HEK293 (cell line): Measurements from ENCODE around the gene TMEM140.

Experiments
- CTCF ChIA-PET: fragments of 350-600 bp; formaldehyde crosslinking; extraction: SDS; loops from one replicate; lab custom pipeline; 2021; ENCODE audit warnings: antibody characterized with exemption; lab: Yijun Ruan, JAX
- POLR2A ChIA-PET: fragments of 300-600 bp; formaldehyde crosslinking; extraction: SDS; loops from one replicate; lab custom pipeline; 2020; ENCODE audit warnings: antibody characterized with exemption, inconsistent platforms; lab: Yijun Ruan, JAX
- H3K27ac ChIP-seq: fragments of 200-500 bp; sonication (Bioruptor generic); 2 replicates; pipeline ENCODE4 v1.5.1; 2014; ENCODE audit warnings: low read depth, low read length, control low read depth, inconsistent platforms; ENCODE audit errors: extremely low read depth
- H3K36me3 ChIP-seq, 2 experiments: fragments of 200-500 bp in 1 of 2; sonication (Bioruptor generic) in 1 of 2; 1 replicate in 1 of 2; 2 replicates in 1 of 2; pipeline ENCODE4 v1.5.1; 2014 to 2017; ENCODE audit warnings: inconsistent platforms in 2 of 2, low read length in 2 of 2; ENCODE audit not compliant: control insufficient read depth in 2 of 2, insufficient read depth in 1 of 2
- H3K4me1 ChIP-seq: fragments of 200-500 bp; sonication (Bioruptor generic); 2 replicates; pipeline ENCODE4 v1.5.1; 2014; ENCODE audit warnings: mild to moderate bottlenecking, low read length, inconsistent platforms; ENCODE audit not compliant: control insufficient read depth, insufficient read depth
- H3K4me3 ChIP-seq: 2 replicates; pipeline ENCODE4 v1.5.1; 2011; ENCODE audit warnings: low read depth, mild to moderate bottlenecking, control low read depth, low read length, moderate library complexity
- H3K9me3 ChIP-seq: fragments of 200-500 bp; sonication (Bioruptor generic); 2 replicates; pipeline ENCODE4 v1.5.1; 2014; ENCODE audit warnings: low read depth, low read length, inconsistent platforms; ENCODE audit not compliant: control insufficient read depth, insufficient read depth
- BCL6B ChIP-seq: fragments of 450-650 bp; formaldehyde crosslinking; IDR thresholded peaks from 2 replicates; pipeline ENCODE4 v1.5.1; 2017; ENCODE audit warnings: missing biosample characterization, missing genetic modification characterization
- GLI2 ChIP-seq: fragments of 450-650 bp; formaldehyde crosslinking; IDR thresholded peaks from 2 replicates; pipeline ENCODE4; 2017; ENCODE audit warnings: missing biosample characterization, missing genetic modification characterization, low read depth, borderline replicate concordance
- HOXA7 ChIP-seq: sonication (generic); formaldehyde crosslinking; IDR thresholded peaks from 2 replicates; pipeline ENCODE4 v1.8.1; 2022; ENCODE audit warnings: missing genetic modification reagents, borderline replicate concordance
- KLF9 ChIP-seq: fragments of 450-650 bp; formaldehyde crosslinking; IDR thresholded peaks from 2 replicates; pipeline ENCODE4 v1.5.1; 2016; ENCODE audit warnings: missing biosample characterization, missing genetic modification characterization, low read depth
- MEIS1 ChIP-seq: sonication (generic); formaldehyde crosslinking; IDR thresholded peaks from 2 replicates; pipeline ENCODE4 v1.8.1; 2022; ENCODE audit warnings: missing genetic modification reagents, mild to moderate bottlenecking, borderline replicate concordance
- RBAK ChIP-seq: fragments of 450-650 bp; formaldehyde crosslinking; IDR thresholded peaks from 2 replicates; pipeline ENCODE4 v1.5.1; 2016; ENCODE audit warnings: missing biosample characterization, missing genetic modification characterization
- SP3 ChIP-seq: fragments of 450-650 bp; formaldehyde crosslinking; IDR thresholded peaks from 2 replicates; pipeline ENCODE4 v1.5.1; 2016; ENCODE audit warnings: missing biosample characterization, missing genetic modification characterization
- YY2 ChIP-seq: fragments of 450-650 bp; formaldehyde crosslinking; IDR thresholded peaks from 2 replicates; pipeline ENCODE4 v1.5.1; 2016; ENCODE audit warnings: missing biosample characterization, missing genetic modification characterization
- ZNF10 ChIP-seq: fragments of 450-650 bp; formaldehyde crosslinking; IDR thresholded peaks from 2 replicates; pipeline ENCODE4 v1.5.1; 2017; ENCODE audit warnings: missing biosample characterization, missing genetic modification characterization
- ZNF221 ChIP-seq: fragments of 450-650 bp; formaldehyde crosslinking; IDR thresholded peaks from 2 replicates; pipeline ENCODE4 v1.5.1; 2017; ENCODE audit warnings: missing biosample characterization, missing genetic modification characterization, borderline replicate concordance
- ZNF223 ChIP-seq: fragments of 450-650 bp; formaldehyde crosslinking; IDR thresholded peaks from 2 replicates; pipeline ENCODE4 v1.5.1; 2016; ENCODE audit warnings: missing biosample characterization, missing genetic modification characterization
- ZNF23 ChIP-seq: fragments of 450-650 bp; formaldehyde crosslinking; IDR thresholded peaks from 2 replicates; pipeline ENCODE4 v1.5.1; 2016; ENCODE audit warnings: missing biosample characterization, missing genetic modification characterization, borderline replicate concordance
- ZNF354C ChIP-seq: fragments of 450-650 bp; formaldehyde crosslinking; IDR thresholded peaks from 2 replicates; pipeline ENCODE4 v1.5.1; 2016; ENCODE audit warnings: missing biosample characterization, missing genetic modification characterization, low read depth, borderline replicate concordance
- ZNF366 ChIP-seq: fragments of 450-650 bp; formaldehyde crosslinking; conservative IDR thresholded peaks from 2 replicates; pipeline ENCODE4 v1.5.1; 2016; ENCODE audit warnings: missing biosample characterization, missing genetic modification characterization
- ZNF510 ChIP-seq: fragments of 450-650 bp; formaldehyde crosslinking; IDR thresholded peaks from 2 replicates; pipeline ENCODE4 v1.5.1; 2018; ENCODE audit warnings: mild to moderate bottlenecking, missing genetic modification characterization, missing biosample characterization; ENCODE audit not compliant: insufficient replicate concordance
- ZNF544 ChIP-seq: fragments of 450-650 bp; formaldehyde crosslinking; IDR thresholded peaks from 2 replicates; pipeline ENCODE4 v1.5.0; 2017; ENCODE audit warnings: missing biosample characterization, missing genetic modification characterization
- ZNF660 ChIP-seq: fragments of 450-650 bp; IDR thresholded peaks from 2 replicates; pipeline ENCODE4 v1.5.1; 2018; ENCODE audit warnings: missing biosample characterization, mild to moderate bottlenecking, missing genetic modification characterization
- TF ChIP-seq, protein P1 (sequence below): fragments of 450-650 bp; formaldehyde crosslinking; IDR thresholded peaks from 2 replicates; pipeline ENCODE4 v1.5.1; 2016; ENCODE audit warnings: missing biosample characterization, missing genetic modification characterization
- TF ChIP-seq, protein P2 (sequence below): fragments of 450-650 bp; formaldehyde crosslinking; conservative IDR thresholded peaks from 2 replicates; pipeline ENCODE4 v1.5.1; 2016; ENCODE audit warnings: low read depth, missing biosample characterization, missing genetic modification characterization

TMEM140 gene

DNA sequence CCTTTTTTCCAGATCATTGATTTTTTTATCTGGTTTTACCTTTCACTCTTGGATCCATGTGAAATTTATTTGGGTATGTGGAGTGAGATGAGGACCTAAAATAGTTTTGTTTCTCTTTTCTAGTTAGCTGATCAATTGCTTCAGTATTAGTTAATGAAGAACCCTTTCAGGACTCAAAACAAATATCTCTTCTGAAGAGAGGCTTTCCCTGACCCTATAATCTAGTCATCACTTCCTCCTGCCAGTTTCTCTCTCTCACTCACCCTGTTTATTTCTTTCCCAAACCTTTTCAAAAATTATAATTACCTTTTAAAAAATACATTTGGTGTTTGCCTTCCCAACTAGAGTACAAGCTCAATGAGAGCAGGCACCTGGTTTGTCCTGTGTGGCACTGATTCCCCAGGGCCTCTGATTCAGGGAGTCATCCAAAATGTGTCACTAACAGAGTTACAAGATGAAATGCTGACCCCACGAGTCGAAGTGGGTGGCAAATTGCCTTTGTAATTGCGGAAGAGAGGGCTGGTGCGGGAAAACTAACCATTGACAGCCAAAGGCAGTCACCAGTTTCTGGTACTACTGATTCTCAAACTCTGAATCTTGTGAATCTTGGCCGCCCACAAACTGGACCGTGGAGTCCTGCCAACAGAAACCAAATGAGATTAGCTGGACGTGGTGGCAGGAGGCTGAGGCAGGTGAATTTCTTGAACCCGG, 2.4 kb downstream of the TMEM140 start:
- no peaks in the 10 kb centered on the region for H3K36me3 ChIP-seq
- CTCF ChIA-PET, result no interaction called here
- no peaks in the 10 kb centered on the region for H3K9me3 ChIP-seq
- H3K4me1 ChIP-seq, result no peaks in the 10 kb centered on the region
- TF ChIP-seq ZNF510 (tag by site-specific recombination), result no peak
- no peak for TF ChIP-seq ZNF354C
- H3K27ac ChIP-seq, result no peak overlapping the region
- no peak overlapping the region for H3K4me3 ChIP-seq
- POLR2A ChIA-PET, result no interaction called here

- Histone ChIP-seq H3K4me1 (no peaks in the 10 kb centered on the region), H3K27ac (no peak overlapping the region), H3K36me3 (no peaks in the 10 kb centered on the region), H3K4me3 (no peak overlapping the region), H3K9me3 (no peaks in the 10 kb centered on the region)
- ChIA-PET POLR2A (no interaction called here), CTCF (interaction anchor here (1.5 kb wide), 1 partner anchor 17 kb away, joined by 3 read pairs; no protein-coding TSS in a partner anchor)
- TF ChIP-seq ZNF223 (tag by site-specific recombination), result no peak
- TF ChIP-seq ZNF544, result no peak
These were observed 3.3 kb downstream of the TMEM140 start for GRCh38 chr7:135151132-135151531.

GRCh38 chr7:135151533-135151932, 3.7 kb downstream of the TMEM140 start:
- CTCF ChIA-PET, result interaction anchor here (1.5 kb wide), 1 partner anchor 17 kb away, joined by 3 read pairs; no protein-coding TSS in a partner anchor
- Histone ChIP-seq H3K4me1 (no peaks in the 10 kb centered on the region), H3K36me3 (no peaks in the 10 kb centered on the region), H3K4me3 (no peak overlapping the region), H3K9me3 (no peaks in the 10 kb centered on the region), H3K27ac (no peak overlapping the region)
- TF ChIP-seq ZNF660 (tag by site-specific recombination), result no peak
- TF ChIP-seq, protein P1, sequence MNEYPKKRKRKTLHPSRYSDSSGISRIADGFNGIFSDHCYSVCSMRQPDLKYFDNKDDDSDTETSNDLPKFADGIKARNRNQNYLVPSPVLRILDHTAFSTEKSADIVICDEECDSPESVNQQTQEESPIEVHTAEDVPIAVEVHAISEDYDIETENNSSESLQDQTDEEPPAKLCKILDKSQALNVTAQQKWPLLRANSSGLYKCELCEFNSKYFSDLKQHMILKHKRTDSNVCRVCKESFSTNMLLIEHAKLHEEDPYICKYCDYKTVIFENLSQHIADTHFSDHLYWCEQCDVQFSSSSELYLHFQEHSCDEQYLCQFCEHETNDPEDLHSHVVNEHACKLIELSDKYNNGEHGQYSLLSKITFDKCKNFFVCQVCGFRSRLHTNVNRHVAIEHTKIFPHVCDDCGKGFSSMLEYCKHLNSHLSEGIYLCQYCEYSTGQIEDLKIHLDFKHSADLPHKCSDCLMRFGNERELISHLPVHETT (tag by site-specific recombination), result no peak
- POLR2A ChIA-PET, result no interaction called here

- peaks cover 0 to 1% of the 10 kb centered on the region in 2 experiments; a peak in 1 of 3 replicates for H3K36me3 ChIP-seq
- POLR2A ChIA-PET, result no interaction called here
- H3K4me1 ChIP-seq, result no peaks in the 10 kb centered on the region
- H3K9me3 ChIP-seq, result no peaks in the 10 kb centered on the region
- H3K27ac ChIP-seq, result no peak overlapping the region
- no peak overlapping the region for H3K4me3 ChIP-seq
- CTCF ChIA-PET, result no interaction called here
- TF ChIP-seq BCL6B (tag by site-specific recombination), result no peak
- TF ChIP-seq YY2 (tag by site-specific recombination), result no peak
- no peak for TF ChIP-seq ZNF23
- no peak for TF ChIP-seq ZNF221 (tag by site-specific recombination)
- TF ChIP-seq, protein P2, sequence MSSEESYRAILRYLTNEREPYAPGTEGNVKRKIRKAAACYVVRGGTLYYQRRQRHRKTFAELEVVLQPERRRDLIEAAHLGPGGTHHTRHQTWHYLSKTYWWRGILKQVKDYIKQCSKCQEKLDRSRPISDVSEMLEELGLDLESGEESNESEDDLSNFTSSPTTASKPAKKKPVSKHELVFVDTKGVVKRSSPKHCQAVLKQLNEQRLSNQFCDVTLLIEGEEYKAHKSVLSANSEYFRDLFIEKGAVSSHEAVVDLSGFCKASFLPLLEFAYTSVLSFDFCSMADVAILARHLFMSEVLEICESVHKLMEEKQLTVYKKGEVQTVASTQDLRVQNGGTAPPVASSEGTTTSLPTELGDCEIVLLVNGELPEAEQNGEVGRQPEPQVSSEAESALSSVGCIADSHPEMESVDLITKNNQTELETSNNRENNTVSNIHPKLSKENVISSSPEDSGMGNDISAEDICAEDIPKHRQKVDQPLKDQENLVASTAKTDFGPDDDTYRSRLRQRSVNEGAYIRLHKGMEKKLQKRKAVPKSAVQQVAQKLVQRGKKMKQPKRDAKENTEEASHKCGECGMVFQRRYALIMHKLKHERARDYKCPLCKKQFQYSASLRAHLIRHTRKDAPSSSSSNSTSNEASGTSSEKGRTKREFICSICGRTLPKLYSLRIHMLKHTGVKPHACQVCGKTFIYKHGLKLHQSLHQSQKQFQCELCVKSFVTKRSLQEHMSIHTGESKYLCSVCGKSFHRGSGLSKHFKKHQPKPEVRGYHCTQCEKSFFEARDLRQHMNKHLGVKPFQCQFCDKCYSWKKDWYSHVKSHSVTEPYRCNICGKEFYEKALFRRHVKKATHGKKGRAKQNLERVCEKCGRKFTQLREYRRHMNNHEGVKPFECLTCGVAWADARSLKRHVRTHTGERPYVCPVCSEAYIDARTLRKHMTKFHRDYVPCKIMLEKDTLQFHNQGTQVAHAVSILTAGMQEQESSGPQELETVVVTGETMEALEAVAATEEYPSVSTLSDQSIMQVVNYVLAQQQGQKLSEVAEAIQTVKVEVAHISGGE (tag by site-specific recombination), result no peak
- no peak for TF ChIP-seq SP3 (tag by site-specific recombination)
- TF ChIP-seq GLI2, result no peak
- TF ChIP-seq ZNF366 (tag by site-specific recombination), result no peak
- no peak for TF ChIP-seq MEIS1
- no peak for TF ChIP-seq KLF9 (tag by site-specific recombination)
- no peak for TF ChIP-seq HOXA7 (CRISPR knock-in tag)
- TF ChIP-seq ZNF10 (tag by site-specific recombination), result no peak
- TF ChIP-seq RBAK (tag by site-specific recombination), result no peak
These were observed 4.6 kb downstream of the TMEM140 start for GRCh38 chr7:135152442-135152841.
